Measurements from ENCODE around the gene OR10X1. TPM values are rescaled to one million over a fixed set of nuclear protein-coding genes. Genes with fewer than 3 reads are reported as not detected.

OR10X1 gene
- polyA plus RNA-seq, 1 donor from 2014 or later: not detected

DNA sequence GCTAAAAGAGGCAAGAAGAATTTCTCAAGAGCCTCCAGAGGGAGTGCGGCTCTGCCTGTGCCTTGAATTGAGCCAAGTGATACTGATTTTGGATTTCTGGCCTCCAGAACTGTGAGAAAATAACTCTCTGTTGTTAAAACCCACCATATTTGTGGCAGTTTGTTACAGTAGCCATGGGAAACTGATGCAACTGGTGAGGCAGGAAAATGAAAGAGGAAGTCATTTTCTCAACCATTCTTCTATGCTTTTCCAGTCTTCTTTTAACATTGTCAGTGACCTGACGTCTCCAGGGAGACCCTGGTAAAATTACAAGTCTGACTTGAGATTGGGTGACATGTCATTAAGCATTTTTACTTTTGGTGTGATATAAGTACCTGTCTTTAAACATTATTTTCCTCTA is 15.1 kb downstream of the OR10X1 start:
- Histone ChIP-seq H3K27me3 (ENCODE audit: insufficient read depth, low read depth, low read length) (no peaks in the 10 kb centered on the region), H3K79me2 (replicated peaks; ENCODE audit: insufficient read depth, low read length) (no peaks in the 10 kb centered on the region), H3F3A (ENCODE audit: insufficient read depth, low read length, poor library complexity, severe bottlenecking) (no peaks in the 10 kb centered on the region), H3K27ac (ENCODE audit: low read length) (no peak overlapping the region), H3K4me2 (ENCODE audit: low read length) (no peak overlapping the region), H3K4me3 (ENCODE audit: low read length) (no peak overlapping the region), H3K36me3 (ENCODE audit: insufficient read depth, low read length) (no peaks in the 10 kb centered on the region), H4K20me1 (ENCODE audit: insufficient read depth) (no peaks in the 10 kb centered on the region), H2AFZ (ENCODE audit: low read depth, low read length) (no peak overlapping the region), H3K9me2 (ENCODE audit: insufficient read depth, low read length) (no peaks in the 10 kb centered on the region), H3K9ac (ENCODE audit: low read length) (no peak overlapping the region), H3K9me3 (ENCODE audit: low read length) (no peaks in the 10 kb centered on the region)
- TF ChIP-seq RAD21 (conservative IDR thresholded peaks at IDR 0.05): no peak
- no peak for TF ChIP-seq MXI1 (conservative IDR thresholded peaks at IDR 0.05; ENCODE audit: poor library complexity, severe bottlenecking)
- no peak for TF ChIP-seq EP300 (conservative IDR thresholded peaks at IDR 0.05; ENCODE audit: poor library complexity, severe bottlenecking)
- TF ChIP-seq, protein P1, sequence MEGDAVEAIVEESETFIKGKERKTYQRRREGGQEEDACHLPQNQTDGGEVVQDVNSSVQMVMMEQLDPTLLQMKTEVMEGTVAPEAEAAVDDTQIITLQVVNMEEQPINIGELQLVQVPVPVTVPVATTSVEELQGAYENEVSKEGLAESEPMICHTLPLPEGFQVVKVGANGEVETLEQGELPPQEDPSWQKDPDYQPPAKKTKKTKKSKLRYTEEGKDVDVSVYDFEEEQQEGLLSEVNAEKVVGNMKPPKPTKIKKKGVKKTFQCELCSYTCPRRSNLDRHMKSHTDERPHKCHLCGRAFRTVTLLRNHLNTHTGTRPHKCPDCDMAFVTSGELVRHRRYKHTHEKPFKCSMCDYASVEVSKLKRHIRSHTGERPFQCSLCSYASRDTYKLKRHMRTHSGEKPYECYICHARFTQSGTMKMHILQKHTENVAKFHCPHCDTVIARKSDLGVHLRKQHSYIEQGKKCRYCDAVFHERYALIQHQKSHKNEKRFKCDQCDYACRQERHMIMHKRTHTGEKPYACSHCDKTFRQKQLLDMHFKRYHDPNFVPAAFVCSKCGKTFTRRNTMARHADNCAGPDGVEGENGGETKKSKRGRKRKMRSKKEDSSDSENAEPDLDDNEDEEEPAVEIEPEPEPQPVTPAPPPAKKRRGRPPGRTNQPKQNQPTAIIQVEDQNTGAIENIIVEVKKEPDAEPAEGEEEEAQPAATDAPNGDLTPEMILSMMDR (IDR thresholded peaks at IDR 0.05; ENCODE audit: poor library complexity, severe bottlenecking): no peak
- TF ChIP-seq, protein P2, sequence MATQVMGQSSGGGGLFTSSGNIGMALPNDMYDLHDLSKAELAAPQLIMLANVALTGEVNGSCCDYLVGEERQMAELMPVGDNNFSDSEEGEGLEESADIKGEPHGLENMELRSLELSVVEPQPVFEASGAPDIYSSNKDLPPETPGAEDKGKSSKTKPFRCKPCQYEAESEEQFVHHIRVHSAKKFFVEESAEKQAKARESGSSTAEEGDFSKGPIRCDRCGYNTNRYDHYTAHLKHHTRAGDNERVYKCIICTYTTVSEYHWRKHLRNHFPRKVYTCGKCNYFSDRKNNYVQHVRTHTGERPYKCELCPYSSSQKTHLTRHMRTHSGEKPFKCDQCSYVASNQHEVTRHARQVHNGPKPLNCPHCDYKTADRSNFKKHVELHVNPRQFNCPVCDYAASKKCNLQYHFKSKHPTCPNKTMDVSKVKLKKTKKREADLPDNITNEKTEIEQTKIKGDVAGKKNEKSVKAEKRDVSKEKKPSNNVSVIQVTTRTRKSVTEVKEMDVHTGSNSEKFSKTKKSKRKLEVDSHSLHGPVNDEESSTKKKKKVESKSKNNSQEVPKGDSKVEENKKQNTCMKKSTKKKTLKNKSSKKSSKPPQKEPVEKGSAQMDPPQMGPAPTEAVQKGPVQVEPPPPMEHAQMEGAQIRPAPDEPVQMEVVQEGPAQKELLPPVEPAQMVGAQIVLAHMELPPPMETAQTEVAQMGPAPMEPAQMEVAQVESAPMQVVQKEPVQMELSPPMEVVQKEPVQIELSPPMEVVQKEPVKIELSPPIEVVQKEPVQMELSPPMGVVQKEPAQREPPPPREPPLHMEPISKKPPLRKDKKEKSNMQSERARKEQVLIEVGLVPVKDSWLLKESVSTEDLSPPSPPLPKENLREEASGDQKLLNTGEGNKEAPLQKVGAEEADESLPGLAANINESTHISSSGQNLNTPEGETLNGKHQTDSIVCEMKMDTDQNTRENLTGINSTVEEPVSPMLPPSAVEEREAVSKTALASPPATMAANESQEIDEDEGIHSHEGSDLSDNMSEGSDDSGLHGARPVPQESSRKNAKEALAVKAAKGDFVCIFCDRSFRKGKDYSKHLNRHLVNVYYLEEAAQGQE (IDR thresholded peaks at IDR 0.05; ENCODE audit: borderline replicate concordance): no peak
- TF ChIP-seq EZH2 (IDR thresholded peaks at IDR 0.05; ENCODE audit: borderline replicate concordance, insufficient read depth, low read length, poor library complexity, severe bottlenecking): no peak
- no peak for TF ChIP-seq POLR2AphosphoS5 (IDR thresholded peaks at IDR 0.05)
- no peak for TF ChIP-seq TAF1 (IDR thresholded peaks at IDR 0.05; ENCODE audit: low read depth)
- no peak for TF ChIP-seq SMC3 (conservative IDR thresholded peaks at IDR 0.05; ENCODE audit: poor library complexity)

DNA sequence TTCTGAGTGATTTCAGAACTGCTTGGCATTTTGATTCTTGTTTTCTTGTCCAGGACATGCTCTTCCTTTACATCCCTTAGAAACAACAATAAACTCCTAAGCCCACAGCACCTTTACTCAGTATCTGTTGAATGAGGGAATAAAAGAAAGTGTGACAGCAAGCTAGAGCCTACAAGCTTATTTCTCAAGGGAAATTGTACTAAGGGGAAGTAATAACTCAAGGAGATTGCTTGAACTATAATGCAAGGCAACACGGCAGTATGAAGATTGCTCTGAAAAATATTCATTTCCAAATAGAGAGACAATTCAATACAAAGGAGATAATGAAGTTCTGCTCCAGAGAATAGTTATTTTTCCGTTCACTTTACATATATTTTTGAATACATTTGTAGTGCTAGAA is 15.8 kb downstream of the OR10X1 start:
- no peak overlapping the region for H3K4me2 ChIP-seq (ENCODE audit: low read length)
- H3K36me3 ChIP-seq (ENCODE audit: insufficient read depth, low read length): no peaks in the 10 kb centered on the region
- no peaks in the 10 kb centered on the region for H3K27me3 ChIP-seq (ENCODE audit: insufficient read depth, low read depth, low read length)
- H3K4me3 ChIP-seq (ENCODE audit: low read length): no peak overlapping the region
- no peaks in the 10 kb centered on the region for H3K9me2 ChIP-seq (ENCODE audit: insufficient read depth, low read length)
- H3K9me3 ChIP-seq (ENCODE audit: low read length): no peaks in the 10 kb centered on the region
- H3K9ac ChIP-seq (ENCODE audit: low read length): no peak overlapping the region
- no peaks in the 10 kb centered on the region for H4K20me1 ChIP-seq (ENCODE audit: insufficient read depth)
- H3F3A ChIP-seq (ENCODE audit: insufficient read depth, low read length, poor library complexity, severe bottlenecking): no peaks in the 10 kb centered on the region
- no peak for TF ChIP-seq RAD21 (conservative IDR thresholded peaks at IDR 0.05)
- no peak for TF ChIP-seq TAF1 (IDR thresholded peaks at IDR 0.05; ENCODE audit: low read depth)
- no peak overlapping the region for H3K27ac ChIP-seq (ENCODE audit: low read length)
- H3K79me2 ChIP-seq (replicated peaks; ENCODE audit: insufficient read depth, low read length): no peaks in the 10 kb centered on the region
- H2AFZ ChIP-seq (ENCODE audit: low read depth, low read length): no peak overlapping the region

DNA sequence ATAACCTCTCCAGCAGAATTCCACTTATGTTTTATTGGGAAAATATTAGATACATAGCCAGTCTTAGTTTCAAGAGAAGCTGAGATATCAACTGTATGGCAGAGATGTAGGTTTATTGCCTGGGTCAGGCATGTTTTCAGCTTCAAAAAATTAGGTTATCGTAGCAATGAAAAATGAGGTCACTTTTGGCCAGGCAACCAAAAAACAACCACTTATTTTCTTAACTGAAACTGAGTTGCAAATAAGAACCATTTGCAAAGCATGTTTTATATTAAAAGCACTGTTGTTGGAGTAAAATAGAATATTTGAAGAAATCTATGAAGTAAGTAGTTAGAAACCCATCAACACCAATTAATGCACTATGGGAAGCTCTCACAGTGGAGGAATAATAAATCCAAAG is 20.0 kb downstream of the OR10X1 start:
- H3K27me3 ChIP-seq (ENCODE audit: insufficient read depth, low read depth, low read length): no peaks in the 10 kb centered on the region
- H3K4me2 ChIP-seq (ENCODE audit: low read length): no peak overlapping the region
- H3F3A ChIP-seq (ENCODE audit: insufficient read depth, low read length, poor library complexity, severe bottlenecking): no peaks in the 10 kb centered on the region
- no peaks in the 10 kb centered on the region for H3K79me2 ChIP-seq (replicated peaks; ENCODE audit: insufficient read depth, low read length)
- H2AFZ ChIP-seq (ENCODE audit: low read depth, low read length): no peak overlapping the region
- H4K20me1 ChIP-seq (ENCODE audit: insufficient read depth): no peaks in the 10 kb centered on the region
- no peak overlapping the region for H3K9ac ChIP-seq (ENCODE audit: low read length)
- H3K27ac ChIP-seq (ENCODE audit: low read length): no peak overlapping the region
- no peaks in the 10 kb centered on the region for H3K9me2 ChIP-seq (ENCODE audit: insufficient read depth, low read length)
- H3K36me3 ChIP-seq (ENCODE audit: insufficient read depth, low read length): no peaks in the 10 kb centered on the region
- H3K9me3 ChIP-seq (ENCODE audit: low read length): no peaks in the 10 kb centered on the region
- TF ChIP-seq RAD21 (conservative IDR thresholded peaks at IDR 0.05) (no peak), POLR2AphosphoS5 (IDR thresholded peaks at IDR 0.05) (no peak), EP300 (conservative IDR thresholded peaks at IDR 0.05; ENCODE audit: poor library complexity, severe bottlenecking) (no peak), TAF1 (IDR thresholded peaks at IDR 0.05; ENCODE audit: low read depth) (no peak), SMC3 (conservative IDR thresholded peaks at IDR 0.05; ENCODE audit: poor library complexity) (no peak), MXI1 (conservative IDR thresholded peaks at IDR 0.05; ENCODE audit: poor library complexity, severe bottlenecking) (no peak), EZH2 (IDR thresholded peaks at IDR 0.05; ENCODE audit: borderline replicate concordance, insufficient read depth, low read length, poor library complexity, severe bottlenecking) (no peak)
- TF ChIP-seq, protein P2 (IDR thresholded peaks at IDR 0.05; ENCODE audit: borderline replicate concordance): no peak
- TF ChIP-seq, protein P1 (IDR thresholded peaks at IDR 0.05; ENCODE audit: poor library complexity, severe bottlenecking): no peak
- H3K4me3 ChIP-seq (ENCODE audit: low read length): no peak overlapping the region

Data from neural cell (in vitro differentiated cells).